ENCODE data around the gene PIWIL4.

Gene PIWIL4

DNA sequence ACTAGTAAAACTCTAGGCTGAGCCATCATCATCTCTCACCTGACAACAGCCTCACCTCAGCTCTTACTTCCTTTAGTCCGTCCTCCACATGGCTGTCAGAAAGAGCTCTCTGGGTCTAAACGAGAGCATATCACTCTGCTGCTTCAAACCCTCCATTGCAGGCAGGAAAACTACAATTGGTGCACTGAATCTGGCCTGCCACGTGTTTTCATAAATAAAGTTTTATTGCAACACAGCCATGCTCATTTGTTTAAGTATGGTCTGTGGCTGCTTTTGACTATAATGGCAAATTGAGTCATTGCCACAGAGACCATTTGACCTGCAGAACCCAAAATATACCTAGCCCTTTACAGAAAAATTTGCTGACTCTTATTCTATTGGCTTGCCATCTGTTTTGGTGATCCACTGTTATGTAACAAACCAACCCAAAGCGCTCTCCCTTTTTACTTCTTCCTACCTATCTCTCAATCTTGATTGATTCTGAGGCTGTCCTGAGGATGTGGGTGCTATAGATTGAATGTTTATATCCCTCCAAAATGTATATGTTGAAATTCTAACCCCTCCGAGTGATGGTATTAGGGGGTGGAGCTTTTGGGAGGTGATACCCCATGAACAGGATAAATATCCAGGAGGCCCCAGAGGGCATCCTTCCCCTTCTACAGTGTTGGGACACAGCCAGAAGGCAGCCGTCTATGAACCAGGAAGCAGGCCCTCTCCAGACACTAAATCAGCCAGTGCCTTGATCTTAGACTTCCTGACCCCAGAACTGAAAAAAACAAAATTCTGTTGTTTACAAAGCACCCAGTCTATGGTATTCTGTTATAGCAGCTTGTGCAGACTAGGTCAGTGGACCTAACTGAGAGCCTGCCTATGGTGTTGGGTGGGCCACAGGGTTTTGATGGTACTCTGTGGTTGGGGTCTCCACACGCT, 99.9 kb downstream of the PIWIL4 start:
- no peak for DNase-seq

- no peak for DNase-seq
These were observed 101.1 kb downstream of the PIWIL4 start for GRCh38 chr11:94668212-94668793.

- DNase-seq, result no peak
These were observed 101.9 kb downstream of the PIWIL4 start for GRCh38 chr11:94669023-94669422.
